HepG2 (cell line): ENCODE results near the gene HDAC5. TPM values are rescaled to one million over a fixed set of nuclear protein-coding genes. Genes with fewer than 3 reads are reported as not detected.

Source experiments
- CREB1 ChIP-seq, 2 experiments: fragments of 450-650 bp in 1 of 2; IDR thresholded peaks; 2 replicates each; pipeline ENCODE4 v1.6.1; 2016 to 2017; ENCODE audit warnings: control low read depth in 1 of 2, mild to moderate bottlenecking in 1 of 2, missing compliant biosample characterization in 1 of 2, missing genetic modification characterization in 1 of 2
- FOXK2 ChIP-seq: fragments of 450-650 bp; IDR thresholded peaks from 2 replicates; pipeline ENCODE4 v1.6.1; 2016
- ISL2 ChIP-seq: sonication (generic); formaldehyde crosslinking; IDR thresholded peaks from 2 replicates; pipeline ENCODE4 v1.5.0; 2020; ENCODE audit warnings: missing genetic modification reagents
- KLF11 ChIP-seq: IDR thresholded peaks from 2 replicates; pipeline ENCODE4 v1.6.1; 2016; ENCODE audit warnings: missing compliant biosample characterization
- MEF2D ChIP-seq: sonication (generic); formaldehyde crosslinking; IDR thresholded peaks from 2 replicates; pipeline ENCODE4 v1.5.1; 2020; ENCODE audit warnings: mild to moderate bottlenecking, missing genetic modification reagents
- MLLT10 ChIP-seq: sonication (generic); formaldehyde crosslinking; IDR thresholded peaks from 2 replicates; pipeline ENCODE4 v1.4.0; 2020; ENCODE audit warnings: missing genetic modification reagents
- NFRKB ChIP-seq: fragments of 450-650 bp; IDR thresholded peaks from 2 replicates; pipeline ENCODE4 v1.6.1; 2017
- RBAK ChIP-seq: sonication (generic); formaldehyde crosslinking; IDR thresholded peaks from 2 replicates; pipeline ENCODE4 v1.5.1; 2020; ENCODE audit warnings: mild to moderate bottlenecking, missing genetic modification reagents
- TCF7 ChIP-seq: sonication (generic); IDR thresholded peaks from 2 replicates; pipeline ENCODE4 v1.6.1; 2016; ENCODE audit warnings: antibody characterized with exemption, low read depth
- ZBTB38 ChIP-seq: sonication (generic); formaldehyde crosslinking; IDR thresholded peaks from 2 replicates; pipeline ENCODE4 v1.5.1; 2020; ENCODE audit warnings: mild to moderate bottlenecking, missing genetic modification reagents
- ZMAT3 ChIP-seq: sonication (generic); formaldehyde crosslinking; conservative IDR thresholded peaks from 2 replicates; pipeline ENCODE4 v1.7.0; 2021; ENCODE audit warnings: missing genetic modification reagents
- ZNF343 ChIP-seq: sonication (generic); formaldehyde crosslinking; IDR thresholded peaks from 2 replicates; pipeline ENCODE4 v1.4.0; 2020; ENCODE audit warnings: mild to moderate bottlenecking, missing genetic modification reagents
- ZNF431 ChIP-seq: sonication (generic); formaldehyde crosslinking; IDR thresholded peaks from 2 replicates; pipeline ENCODE4 v1.9.0; 2022; ENCODE audit warnings: missing genetic modification reagents, low read depth, mild to moderate bottlenecking, borderline replicate concordance
- ZNF598 ChIP-seq: sonication (generic); formaldehyde crosslinking; IDR thresholded peaks from 2 replicates; pipeline ENCODE4 v1.5.1; 2020; ENCODE audit warnings: mild to moderate bottlenecking, missing genetic modification reagents, borderline replicate concordance
- polyA plus RNA-seq, 8 experiments: library from polyadenylated mRNA; depleted of rRNA in 3 of 8; stranded (reverse) in 7 of 8; unstranded in 1 of 8; fragments of >200 nt; fragmentation: Illumina TruSeq in 4 of 8; extraction: Trizol in 4 of 8; gene quantifications; 2 replicates each; pipeline versions ENCODE4 v1.2.1 to v1.2.3, GENCODE V29; 2011 to 2016; ENCODE audit warnings: low read depth in 4 of 8, missing spikeins in 1 of 8, mixed read lengths in 1 of 8; ENCODE audit not compliant: insufficient read depth in 1 of 8
- total RNA-seq, 5 experiments: library from RNA; depleted of rRNA; stranded (reverse); fragments of >200 nt; fragmentation: Illumina TruSeq; extraction: Trizol; gene quantifications; 2 replicates each; pipeline ENCODE4 v1.2.3, GENCODE V29; 2016; ENCODE audit warnings: low read depth in 1 of 5
- TF ChIP-seq, protein P1 (sequence below): sonication (generic); formaldehyde crosslinking; IDR thresholded peaks from 2 replicates; pipeline ENCODE4 v1.5.0; 2020; ENCODE audit warnings: mild to moderate bottlenecking, missing genetic modification reagents, borderline replicate concordance
- TF ChIP-seq, protein P2 (sequence below): sonication (generic); formaldehyde crosslinking; IDR thresholded peaks from 2 replicates; pipeline ENCODE4 v1.8.0; 2022; ENCODE audit warnings: mild to moderate bottlenecking, missing genetic modification reagents; ENCODE audit not compliant: insufficient replicate concordance
- TF ChIP-seq, protein P3 (sequence below): IDR thresholded peaks from 2 replicates; pipeline ENCODE4 v1.6.1; 2016; ENCODE audit warnings: mild to moderate bottlenecking, missing biosample characterization, missing genetic modification reagents
- TF ChIP-seq, protein P4 (sequence below): sonication (generic); formaldehyde crosslinking; IDR thresholded peaks from 2 replicates; pipeline ENCODE4 v1.4.0; 2020; ENCODE audit warnings: missing genetic modification reagents; ENCODE audit errors: not compliant biosample characterization
- TF ChIP-seq, protein P5 (sequence below): sonication (generic); formaldehyde crosslinking; IDR thresholded peaks from 2 replicates; pipeline ENCODE4 v1.4.0; 2020; ENCODE audit warnings: mild to moderate bottlenecking, missing genetic modification reagents

Gene HDAC5
- total and polyA plus RNA-seq, 2 of the 13 experiments (the other 11 are each of a cell fraction or from before 2014, with no cell fraction given) = 46.4 to 85.4 TPM

DNA sequence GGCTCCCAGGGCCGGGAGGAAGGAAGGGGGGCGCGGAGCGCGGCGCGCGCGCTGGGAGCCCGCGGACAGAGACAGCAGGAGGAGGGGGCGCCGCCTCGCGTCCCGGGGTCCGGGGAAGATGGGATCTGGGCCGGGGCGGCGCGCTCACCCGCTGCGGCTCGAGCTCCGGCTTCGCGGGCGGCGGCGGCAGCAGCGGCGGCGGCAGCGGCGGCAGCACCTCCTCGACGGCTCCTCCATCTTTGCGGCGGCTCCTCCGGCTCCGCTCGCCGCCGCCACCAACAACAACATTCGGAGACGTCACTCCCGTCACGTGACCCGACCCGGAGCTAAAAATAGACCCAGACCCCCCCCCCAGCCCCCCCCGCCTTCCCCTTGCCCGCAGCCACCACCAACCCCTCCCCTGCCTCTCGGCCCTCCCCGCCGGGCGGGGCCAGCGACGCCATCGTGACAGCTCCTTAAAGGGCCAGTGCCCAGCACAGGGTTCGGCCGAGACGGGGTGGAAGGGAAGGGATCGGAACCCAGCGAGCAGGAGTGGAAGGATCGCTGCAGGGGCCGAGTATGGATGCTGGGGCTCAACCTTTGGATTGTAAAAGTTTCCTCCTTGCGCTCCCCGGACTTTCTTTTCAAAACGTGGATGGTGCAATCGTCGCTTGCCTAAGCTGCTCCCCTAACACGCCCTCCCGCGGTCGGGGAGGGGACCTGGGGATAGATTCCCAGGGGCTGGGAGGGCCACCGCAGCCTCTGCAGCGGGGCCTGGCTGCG, at the start of gene HDAC5 (continued):
- TF ChIP-seq, protein P1, sequence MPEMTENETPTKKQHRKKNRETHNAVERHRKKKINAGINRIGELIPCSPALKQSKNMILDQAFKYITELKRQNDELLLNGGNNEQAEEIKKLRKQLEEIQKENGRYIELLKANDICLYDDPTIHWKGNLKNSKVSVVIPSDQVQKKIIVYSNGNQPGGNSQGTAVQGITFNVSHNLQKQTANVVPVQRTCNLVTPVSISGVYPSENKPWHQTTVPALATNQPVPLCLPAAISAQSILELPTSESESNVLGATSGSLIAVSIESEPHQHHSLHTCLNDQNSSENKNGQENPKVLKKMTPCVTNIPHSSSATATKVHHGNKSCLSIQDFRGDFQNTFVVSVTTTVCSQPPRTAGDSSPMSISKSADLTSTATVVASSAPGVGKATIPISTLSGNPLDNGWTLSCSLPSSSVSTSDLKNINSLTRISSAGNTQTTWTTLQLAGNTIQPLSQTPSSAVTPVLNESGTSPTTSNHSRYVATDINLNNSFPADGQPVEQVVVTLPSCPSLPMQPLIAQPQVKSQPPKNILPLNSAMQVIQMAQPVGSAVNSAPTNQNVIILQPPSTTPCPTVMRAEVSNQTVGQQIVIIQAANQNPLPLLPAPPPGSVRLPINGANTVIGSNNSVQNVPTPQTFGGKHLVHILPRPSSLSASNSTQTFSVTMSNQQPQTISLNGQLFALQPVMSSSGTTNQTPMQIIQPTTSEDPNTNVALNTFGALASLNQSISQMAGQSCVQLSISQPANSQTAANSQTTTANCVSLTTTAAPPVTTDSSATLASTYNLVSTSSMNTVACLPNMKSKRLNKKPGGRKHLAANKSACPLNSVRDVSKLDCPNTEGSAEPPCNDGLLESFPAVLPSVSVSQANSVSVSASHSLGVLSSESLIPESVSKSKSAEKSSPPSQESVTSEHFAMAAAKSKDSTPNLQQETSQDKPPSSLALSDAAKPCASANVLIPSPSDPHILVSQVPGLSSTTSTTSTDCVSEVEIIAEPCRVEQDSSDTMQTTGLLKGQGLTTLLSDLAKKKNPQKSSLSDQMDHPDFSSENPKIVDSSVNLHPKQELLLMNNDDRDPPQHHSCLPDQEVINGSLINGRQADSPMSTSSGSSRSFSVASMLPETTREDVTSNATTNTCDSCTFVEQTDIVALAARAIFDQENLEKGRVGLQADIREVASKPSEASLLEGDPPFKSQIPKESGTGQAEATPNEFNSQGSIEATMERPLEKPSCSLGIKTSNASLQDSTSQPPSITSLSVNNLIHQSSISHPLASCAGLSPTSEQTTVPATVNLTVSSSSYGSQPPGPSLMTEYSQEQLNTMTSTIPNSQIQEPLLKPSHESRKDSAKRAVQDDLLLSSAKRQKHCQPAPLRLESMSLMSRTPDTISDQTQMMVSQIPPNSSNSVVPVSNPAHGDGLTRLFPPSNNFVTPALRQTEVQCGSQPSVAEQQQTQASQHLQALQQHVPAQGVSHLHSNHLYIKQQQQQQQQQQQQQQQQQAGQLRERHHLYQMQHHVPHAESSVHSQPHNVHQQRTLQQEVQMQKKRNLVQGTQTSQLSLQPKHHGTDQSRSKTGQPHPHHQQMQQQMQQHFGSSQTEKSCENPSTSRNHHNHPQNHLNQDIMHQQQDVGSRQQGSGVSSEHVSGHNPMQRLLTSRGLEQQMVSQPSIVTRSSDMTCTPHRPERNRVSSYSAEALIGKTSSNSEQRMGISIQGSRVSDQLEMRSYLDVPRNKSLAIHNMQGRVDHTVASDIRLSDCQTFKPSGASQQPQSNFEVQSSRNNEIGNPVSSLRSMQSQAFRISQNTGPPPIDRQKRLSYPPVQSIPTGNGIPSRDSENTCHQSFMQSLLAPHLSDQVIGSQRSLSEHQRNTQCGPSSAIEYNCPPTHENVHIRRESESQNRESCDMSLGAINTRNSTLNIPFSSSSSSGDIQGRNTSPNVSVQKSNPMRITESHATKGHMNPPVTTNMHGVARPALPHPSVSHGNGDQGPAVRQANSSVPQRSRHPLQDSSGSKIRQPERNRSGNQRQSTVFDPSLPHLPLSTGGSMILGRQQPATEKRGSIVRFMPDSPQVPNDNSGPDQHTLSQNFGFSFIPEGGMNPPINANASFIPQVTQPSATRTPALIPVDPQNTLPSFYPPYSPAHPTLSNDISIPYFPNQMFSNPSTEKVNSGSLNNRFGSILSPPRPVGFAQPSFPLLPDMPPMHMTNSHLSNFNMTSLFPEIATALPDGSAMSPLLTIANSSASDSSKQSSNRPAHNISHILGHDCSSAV (CRISPR knock-in tag) = no peak
- TF ChIP-seq, protein P2, sequence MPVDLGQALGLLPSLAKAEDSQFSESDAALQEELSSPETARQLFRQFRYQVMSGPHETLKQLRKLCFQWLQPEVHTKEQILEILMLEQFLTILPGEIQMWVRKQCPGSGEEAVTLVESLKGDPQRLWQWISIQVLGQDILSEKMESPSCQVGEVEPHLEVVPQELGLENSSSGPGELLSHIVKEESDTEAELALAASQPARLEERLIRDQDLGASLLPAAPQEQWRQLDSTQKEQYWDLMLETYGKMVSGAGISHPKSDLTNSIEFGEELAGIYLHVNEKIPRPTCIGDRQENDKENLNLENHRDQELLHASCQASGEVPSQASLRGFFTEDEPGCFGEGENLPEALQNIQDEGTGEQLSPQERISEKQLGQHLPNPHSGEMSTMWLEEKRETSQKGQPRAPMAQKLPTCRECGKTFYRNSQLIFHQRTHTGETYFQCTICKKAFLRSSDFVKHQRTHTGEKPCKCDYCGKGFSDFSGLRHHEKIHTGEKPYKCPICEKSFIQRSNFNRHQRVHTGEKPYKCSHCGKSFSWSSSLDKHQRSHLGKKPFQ = peak; percentile 80
- TF ChIP-seq, protein P3, sequence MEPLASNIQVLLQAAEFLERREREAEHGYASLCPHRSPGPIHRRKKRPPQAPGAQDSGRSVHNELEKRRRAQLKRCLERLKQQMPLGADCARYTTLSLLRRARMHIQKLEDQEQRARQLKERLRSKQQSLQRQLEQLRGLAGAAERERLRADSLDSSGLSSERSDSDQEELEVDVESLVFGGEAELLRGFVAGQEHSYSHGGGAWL (CRISPR knock-in tag) = peak; percentile 59
- TF ChIP-seq FOXK2 (no peak), ZNF343 (CRISPR knock-in tag) (no peak), ZNF598 (CRISPR knock-in tag) (peak; percentile 62; the same call in 1 of the 2 replicates), ZNF431 (peak; percentile 87), TCF7 (no peak), ZBTB38 (peak; percentile 72), KLF11 (CRISPR knock-in tag) (peak; percentile 96), NFRKB (no peak), ISL2 (CRISPR knock-in tag) (peak; percentile 68), MLLT10 (CRISPR knock-in tag) (no peak), CREB1 (IDR thresholded peaks at IDR 0.05) (peak; percentile 76), CREB1 (CRISPR knock-in tag; IDR thresholded peaks at IDR 0.05) (no peak; the same call in 1 of the 2 replicates), RBAK (CRISPR knock-in tag) (no peak), MEF2D (CRISPR knock-in tag) (peak; percentile 100), ZMAT3 (CRISPR knock-in tag) (peak; percentile 94; the same call in 1 of the 2 replicates)
- TF ChIP-seq, protein P4, sequence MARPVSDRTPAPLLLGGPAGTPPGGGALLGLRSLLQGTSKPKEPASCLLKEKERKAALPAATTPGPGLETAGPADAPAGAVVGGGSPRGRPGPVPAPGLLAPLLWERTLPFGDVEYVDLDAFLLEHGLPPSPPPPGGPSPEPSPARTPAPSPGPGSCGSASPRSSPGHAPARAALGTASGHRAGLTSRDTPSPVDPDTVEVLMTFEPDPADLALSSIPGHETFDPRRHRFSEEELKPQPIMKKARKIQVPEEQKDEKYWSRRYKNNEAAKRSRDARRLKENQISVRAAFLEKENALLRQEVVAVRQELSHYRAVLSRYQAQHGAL (CRISPR knock-in tag) = no peak
- TF ChIP-seq, protein P5, sequence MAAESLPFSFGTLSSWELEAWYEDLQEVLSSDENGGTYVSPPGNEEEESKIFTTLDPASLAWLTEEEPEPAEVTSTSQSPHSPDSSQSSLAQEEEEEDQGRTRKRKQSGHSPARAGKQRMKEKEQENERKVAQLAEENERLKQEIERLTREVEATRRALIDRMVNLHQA (CRISPR knock-in tag) = no peak
